ENCODE results near the gene ASTN2. TPM values are rescaled to one million over a fixed set of nuclear protein-coding genes. Genes with fewer than 3 reads are reported as not detected.

Gene ASTN2
- total RNA-seq, 1 donor = 5.6 TPM

- no peak overlapping the region for H3K4me3 ChIP-seq (ENCODE audit: low read depth, low read length)
- no peak for DNase-seq (ENCODE audit: low read depth)
- no peak for TF ChIP-seq CTCF (IDR thresholded peaks at IDR 0.05; ENCODE audit: insufficient read depth, low read length)
Measured at GRCh38 chr9:116991051-116991450, 423.8 kb downstream of the ASTN2 start.

GRCh38 chr9:116990592-116990991 lies 424.3 kb downstream of the ASTN2 start:
- DNase-seq (ENCODE audit: low read depth) = no peak
- no peak for TF ChIP-seq CTCF (IDR thresholded peaks at IDR 0.05; ENCODE audit: insufficient read depth, low read length)
- H3K4me3 ChIP-seq (ENCODE audit: low read depth, low read length) = no peak overlapping the region

- H3K4me3 ChIP-seq (ENCODE audit: low read depth, low read length) = no peak overlapping the region
- no peak for TF ChIP-seq CTCF (IDR thresholded peaks at IDR 0.05; ENCODE audit: insufficient read depth, low read length)
- DNase-seq (ENCODE audit: low read depth) = no peak
Measured at GRCh38 chr9:116987721-116988485, 427.0 kb downstream of the ASTN2 start.

GRCh38 chr9:116986015-116986414 lies 428.8 kb downstream of the ASTN2 start:
- no peak for TF ChIP-seq CTCF (IDR thresholded peaks at IDR 0.05; ENCODE audit: insufficient read depth, low read length)

GRCh38 chr9:116985596-116985995 lies 429.3 kb downstream of the ASTN2 start:
- no peak for TF ChIP-seq CTCF (IDR thresholded peaks at IDR 0.05; ENCODE audit: insufficient read depth, low read length)
- H3K4me3 ChIP-seq (ENCODE audit: low read depth, low read length) = no peak overlapping the region
- DNase-seq (ENCODE audit: low read depth) = no peak

More at GRCh38 chr9:116986015-116986414, 428.8 kb downstream of the ASTN2 start:
- DNase-seq (ENCODE audit: low read depth) = no peak
- H3K4me3 ChIP-seq (ENCODE audit: low read depth, low read length) = no peak overlapping the region

GRCh38 chr9:116984111-116984510 lies 430.7 kb downstream of the ASTN2 start:
- no peak for TF ChIP-seq CTCF (IDR thresholded peaks at IDR 0.05; ENCODE audit: insufficient read depth, low read length)
- no peak for DNase-seq (ENCODE audit: low read depth)

More at GRCh38 chr9:116984111-116984510, 430.7 kb downstream of the ASTN2 start:
- H3K4me3 ChIP-seq (ENCODE audit: low read depth, low read length) = no peak overlapping the region

All from fibroblast of the aortic adventitia (primary cell).